Fibroblast of villous mesenchyme (primary cell): ENCODE data around the gene MINAR1. TPM values are rescaled to one million over a fixed set of nuclear protein-coding genes. Genes with fewer than 3 reads are reported as not detected.
A peak's percentile ranks its signal among the peaks of the same experiment; 100 is the strongest.

ENCODE experiments used
- DNase-seq: peaks from one replicate; pipeline ENCODE4 v3.0.0-alpha.2; 2010; ENCODE audit warnings: low read depth
- H3K4me3 ChIP-seq: 2 replicates; pipeline ENCODE4 v1.5.1; 2011; ENCODE audit warnings: low read depth, mild to moderate bottlenecking, low read length
- total RNA-seq: library from RNA; depleted of rRNA; stranded (reverse); fragments of >200 nt; gene quantifications from 2 replicates; pipeline ENCODE4 v1.2.3, GENCODE V29; 2012
- TF ChIP-seq, protein P1 (sequence below): IDR thresholded peaks from 2 replicates; pipeline ENCODE4 v1.5.1; 2012; ENCODE audit warnings: low read depth, mild to moderate bottlenecking, low read length; ENCODE audit not compliant: insufficient read depth

The MINAR1 gene, protein sequence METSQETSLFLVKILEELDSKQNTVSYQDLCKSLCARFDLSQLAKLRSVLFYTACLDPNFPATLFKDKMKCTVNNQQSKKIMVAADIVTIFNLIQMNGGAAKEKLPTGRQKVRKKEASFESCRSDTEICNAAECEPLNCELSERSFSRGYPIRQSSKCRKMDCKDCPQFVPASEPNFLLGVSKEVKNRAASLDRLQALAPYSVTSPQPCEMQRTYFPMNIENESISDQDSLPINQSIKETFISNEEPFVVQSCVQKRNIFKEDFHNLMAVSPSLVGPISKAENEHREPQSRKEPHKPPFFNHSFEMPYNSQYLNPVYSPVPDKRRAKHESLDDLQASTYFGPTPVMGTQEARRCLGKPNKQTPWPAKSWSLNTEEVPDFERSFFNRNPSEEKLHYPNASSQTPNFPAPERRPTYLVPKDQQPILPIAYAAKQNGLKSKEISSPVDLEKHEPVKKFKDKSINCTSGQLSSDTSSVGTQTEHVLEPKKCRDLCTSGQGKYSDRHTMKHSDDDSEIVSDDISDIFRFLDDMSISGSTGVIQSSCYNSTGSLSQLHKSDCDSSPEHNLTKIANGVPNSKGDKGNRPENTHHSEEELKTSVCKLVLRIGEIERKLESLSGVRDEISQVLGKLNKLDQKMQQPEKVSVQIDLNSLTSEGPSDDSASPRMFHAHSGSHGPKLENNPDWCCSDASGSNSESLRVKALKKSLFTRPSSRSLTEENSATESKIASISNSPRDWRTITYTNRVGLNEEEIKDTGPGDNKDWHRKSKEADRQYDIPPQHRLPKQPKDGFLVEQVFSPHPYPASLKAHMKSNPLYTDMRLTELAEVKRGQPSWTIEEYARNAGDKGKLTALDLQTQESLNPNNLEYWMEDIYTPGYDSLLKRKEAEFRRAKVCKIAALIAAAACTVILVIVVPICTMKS
- total RNA-seq, result 1.3 and 2.3 TPM in 2 replicates

DNA sequence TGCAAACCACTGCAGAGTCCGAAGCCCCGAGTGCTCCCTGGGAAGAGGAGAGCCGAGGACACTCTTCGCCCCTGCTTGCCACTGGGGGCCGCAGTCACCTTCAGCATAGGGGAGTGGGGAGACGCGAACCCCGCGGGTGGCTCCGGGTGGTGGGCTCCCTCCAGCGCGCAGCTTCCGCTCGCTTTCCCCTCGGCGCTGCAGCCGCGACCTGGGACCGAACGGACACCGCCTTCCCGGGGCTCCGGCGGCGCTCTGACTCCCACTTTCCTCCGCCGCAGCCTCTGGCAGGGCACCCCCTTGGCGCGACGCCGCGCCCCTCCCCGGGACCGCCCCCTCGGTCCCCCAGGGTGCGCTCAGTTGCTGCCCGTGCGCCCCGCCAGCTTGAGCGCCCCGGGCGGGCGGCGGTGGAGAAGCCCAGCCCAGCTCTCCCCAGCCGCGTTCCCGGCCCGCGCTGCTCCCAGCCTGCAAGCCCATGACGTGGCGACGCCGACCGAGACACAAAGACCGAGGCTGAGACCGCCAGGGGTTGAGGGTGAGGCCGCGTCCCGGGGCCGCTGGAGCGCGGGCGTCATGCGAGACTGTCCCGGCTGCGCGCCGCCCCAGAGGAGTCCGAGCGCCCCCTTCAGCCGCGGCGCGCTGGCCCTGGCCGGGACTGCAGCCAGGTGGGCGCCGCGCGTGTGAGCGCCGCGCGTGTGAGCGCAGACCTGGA, at the start of gene MINAR1:
TSS of gene MINAR1 (plus strand) at position 701 of the 709 bp plus-strand sequence. CDS start 23,812 bp downstream, outside the sequence.
- TF ChIP-seq, protein P1, sequence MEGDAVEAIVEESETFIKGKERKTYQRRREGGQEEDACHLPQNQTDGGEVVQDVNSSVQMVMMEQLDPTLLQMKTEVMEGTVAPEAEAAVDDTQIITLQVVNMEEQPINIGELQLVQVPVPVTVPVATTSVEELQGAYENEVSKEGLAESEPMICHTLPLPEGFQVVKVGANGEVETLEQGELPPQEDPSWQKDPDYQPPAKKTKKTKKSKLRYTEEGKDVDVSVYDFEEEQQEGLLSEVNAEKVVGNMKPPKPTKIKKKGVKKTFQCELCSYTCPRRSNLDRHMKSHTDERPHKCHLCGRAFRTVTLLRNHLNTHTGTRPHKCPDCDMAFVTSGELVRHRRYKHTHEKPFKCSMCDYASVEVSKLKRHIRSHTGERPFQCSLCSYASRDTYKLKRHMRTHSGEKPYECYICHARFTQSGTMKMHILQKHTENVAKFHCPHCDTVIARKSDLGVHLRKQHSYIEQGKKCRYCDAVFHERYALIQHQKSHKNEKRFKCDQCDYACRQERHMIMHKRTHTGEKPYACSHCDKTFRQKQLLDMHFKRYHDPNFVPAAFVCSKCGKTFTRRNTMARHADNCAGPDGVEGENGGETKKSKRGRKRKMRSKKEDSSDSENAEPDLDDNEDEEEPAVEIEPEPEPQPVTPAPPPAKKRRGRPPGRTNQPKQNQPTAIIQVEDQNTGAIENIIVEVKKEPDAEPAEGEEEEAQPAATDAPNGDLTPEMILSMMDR, result no peak
- peak; percentile 39 for DNase-seq
- H3K4me3 ChIP-seq, result peak within 1 kb of the TSS; percentile 49

DNA sequence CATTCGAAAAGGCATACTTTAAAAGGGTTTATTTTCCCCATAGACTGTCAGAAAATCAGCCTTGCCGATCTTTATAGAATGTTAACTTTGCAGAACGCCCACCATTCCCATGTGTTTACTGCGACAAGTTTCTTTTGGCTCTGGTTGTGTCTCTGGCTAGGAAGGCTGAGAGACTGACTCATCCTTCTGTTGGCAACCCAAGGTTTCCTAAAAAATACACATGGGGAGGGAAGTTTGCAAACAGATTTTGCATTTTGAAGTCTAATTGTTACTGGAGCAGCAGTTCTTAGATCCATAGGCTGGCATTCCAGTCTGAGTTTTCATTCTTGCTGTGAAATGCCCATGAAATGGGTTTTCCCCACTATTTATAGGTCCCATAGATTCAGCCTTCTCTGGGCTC, 37.9 kb upstream of the MINAR1 start:
- H3K4me3 ChIP-seq, result no peak overlapping the region
- peak; percentile 15 for DNase-seq
- TF ChIP-seq, protein P1, result no peak

DNA sequence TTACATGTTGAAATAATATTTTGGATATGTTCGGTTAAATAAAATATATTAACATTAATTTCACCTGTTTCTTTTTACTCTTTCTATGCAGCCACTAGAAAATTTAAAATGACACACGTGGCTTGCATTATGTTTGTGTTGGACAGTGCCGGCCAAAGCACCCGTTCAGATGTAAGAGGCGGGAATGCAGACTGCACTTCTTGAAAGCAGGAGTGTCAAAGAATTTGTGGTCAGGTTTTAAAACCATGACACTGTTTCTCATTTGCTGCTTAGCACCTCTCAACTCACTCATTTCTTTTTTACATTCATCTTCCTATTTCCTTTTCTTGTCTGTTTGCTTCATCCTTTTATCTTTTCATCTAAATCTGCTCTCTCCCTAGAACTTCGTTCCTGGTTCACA, 35.3 kb upstream of the MINAR1 start:
- TF ChIP-seq, protein P1, result no peak
- no peak for DNase-seq

DNA sequence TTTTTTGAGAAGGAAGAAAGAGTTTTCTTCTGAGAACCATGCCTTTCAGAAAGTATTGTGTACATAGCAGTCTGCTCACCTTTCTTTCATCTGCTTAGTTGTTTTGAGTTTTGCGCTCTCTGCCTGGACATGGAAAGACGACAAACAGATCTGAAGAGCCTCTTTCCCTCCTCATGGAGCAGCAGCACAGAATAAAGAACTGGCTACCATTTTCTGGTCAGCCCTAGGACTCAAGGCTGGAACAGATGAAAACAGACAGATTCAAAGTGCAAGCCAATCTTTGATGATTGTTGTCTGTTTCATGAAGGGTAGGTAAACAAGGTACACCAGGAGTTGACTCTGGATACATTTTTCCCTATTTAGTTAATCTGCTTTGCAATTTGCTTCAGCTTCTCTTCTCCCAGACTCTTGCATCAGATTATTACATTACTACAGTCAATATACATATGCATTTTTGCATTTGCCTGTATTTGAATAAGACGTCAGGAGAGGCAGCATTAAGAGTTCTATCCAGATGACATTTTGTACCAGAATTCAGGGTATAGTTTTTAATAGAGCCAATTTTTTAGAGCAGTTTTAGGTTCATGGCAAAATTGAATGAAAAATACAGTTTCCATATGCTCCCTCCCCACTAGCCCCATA, 34.7 kb upstream of the MINAR1 start:
- TF ChIP-seq, protein P1, result no peak
- no peak overlapping the region for H3K4me3 ChIP-seq
- DNase-seq, result no peak

More for the DNA sequence above, 35.3 kb upstream of the MINAR1 start:
- H3K4me3 ChIP-seq, result no peak overlapping the region

DNA sequence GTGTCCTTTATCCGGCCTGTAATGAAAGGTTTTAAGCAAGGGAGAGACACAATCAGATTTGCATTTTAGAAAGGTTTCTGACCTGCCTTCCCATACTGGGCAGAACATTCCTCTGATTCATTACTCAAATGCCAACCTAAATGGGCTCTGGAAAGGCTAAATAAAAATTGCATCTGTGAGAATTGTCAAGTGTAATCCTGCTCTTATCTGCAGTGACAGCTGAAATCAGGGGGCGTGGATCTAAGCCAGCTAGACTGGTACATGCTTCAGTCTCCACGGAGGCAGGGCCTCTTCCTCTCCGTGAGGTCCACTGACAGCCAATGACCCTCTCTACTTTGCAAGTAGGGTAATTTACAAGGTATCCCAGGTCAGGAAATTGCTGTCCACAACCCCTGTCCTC, 32.5 kb upstream of the MINAR1 start:
- TF ChIP-seq, protein P1, result no peak
- no peak for DNase-seq
- no peak overlapping the region for H3K4me3 ChIP-seq

- DNase-seq, result no peak
- no peak overlapping the region for H3K4me3 ChIP-seq
- TF ChIP-seq, protein P1, result no peak
Observed at GRCh38 chr15:79400650-79401049, 31.5 kb upstream of the MINAR1 start.
